Right renal cortex interstitium (tissue), 3 donors: ENCODE results near the gene CIART. TPM values are rescaled to one million over a fixed set of nuclear protein-coding genes. Genes with fewer than 3 reads are reported as not detected.
"Not testable (repeated sequence)": the region's sequence is repeated elsewhere in the genome, so short reads cannot be mapped to it uniquely, and the experiment has no call there.

Source experiments
- DNase-seq, 3 donors: peaks; one replicate each; pipeline ENCODE4 v3.0.0-alpha.2; 2013; ENCODE audit warnings: low read depth in 3 of 3, low spot score in 2 of 3
- polyA plus RNA-seq, 3 donors: library from polyadenylated mRNA; unstranded; fragments of 120-200 nt; gene quantifications; one replicate each; pipeline ENCODE4 v1.2.1, GENCODE V29; 2013; ENCODE audit not compliant: insufficient read length in 3 of 3

Gene CIART
- polyA plus RNA-seq, 3 donors: 7.1 to 8.3 (median 7.6) TPM

- DNase-seq: no peak
These were observed 20.0 kb downstream of the CIART start for GRCh38 chr1:150302338-150302737.

DNA sequence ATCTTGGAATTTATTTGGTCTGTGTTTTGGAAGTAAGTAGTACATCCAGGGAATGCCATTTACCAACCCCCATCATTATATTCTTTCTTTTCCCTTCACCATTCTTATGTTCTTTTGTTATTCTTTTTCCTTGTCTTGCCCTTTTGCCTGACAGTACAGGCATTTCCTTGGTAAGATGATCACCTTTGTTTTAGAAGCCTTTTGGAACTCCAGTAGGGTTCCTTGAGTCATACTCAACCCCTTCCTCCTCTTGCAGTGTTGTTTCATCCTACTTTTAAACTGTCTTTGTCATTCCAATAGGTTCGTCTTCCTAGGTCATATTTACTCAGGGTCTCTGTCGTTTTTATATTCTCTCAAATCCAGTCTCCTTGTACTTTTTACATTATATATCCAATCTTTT lies 20.5 kb downstream of the CIART start:
- no peak for DNase-seq

- not testable (repeated sequence) for DNase-seq
These were observed 26.2 kb downstream of the CIART start for GRCh38 chr1:150308585-150308984.

DNA sequence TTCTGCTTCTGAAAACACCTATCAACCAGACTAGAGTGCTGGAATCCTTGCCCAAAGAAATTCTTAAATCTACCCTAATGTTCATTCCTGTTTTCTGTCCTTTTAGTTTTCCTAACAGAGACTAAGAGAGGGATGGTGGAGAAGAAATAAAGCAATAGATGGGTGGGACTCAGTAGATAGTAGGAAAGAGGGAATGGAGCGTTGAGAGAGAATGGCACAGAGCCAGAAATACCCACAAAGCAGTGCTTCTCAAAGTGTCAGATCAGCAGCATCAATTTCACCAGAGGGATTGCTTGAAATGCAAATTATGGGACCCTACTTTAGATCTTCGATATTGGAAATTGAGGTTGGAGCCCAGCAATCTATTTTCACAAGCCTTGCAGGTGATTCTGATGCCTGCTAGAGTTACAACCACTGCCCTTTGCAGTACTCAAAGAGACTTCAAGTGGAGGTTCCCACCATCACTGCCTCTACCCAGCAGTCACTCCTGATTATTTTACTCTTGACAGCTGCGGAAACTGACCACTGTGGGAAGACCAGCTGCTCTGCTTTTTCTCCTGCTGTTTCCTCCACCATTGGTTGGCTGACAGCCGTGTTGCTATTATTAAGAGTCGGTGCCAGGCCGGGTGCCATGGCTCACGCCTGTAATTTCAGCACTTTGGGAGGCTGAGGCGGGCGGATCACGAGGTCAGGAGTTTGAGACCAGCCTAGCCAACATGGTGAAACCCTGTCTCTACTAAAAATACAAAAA lies 27.6 kb downstream of the CIART start:
- no peak for DNase-seq

DNA sequence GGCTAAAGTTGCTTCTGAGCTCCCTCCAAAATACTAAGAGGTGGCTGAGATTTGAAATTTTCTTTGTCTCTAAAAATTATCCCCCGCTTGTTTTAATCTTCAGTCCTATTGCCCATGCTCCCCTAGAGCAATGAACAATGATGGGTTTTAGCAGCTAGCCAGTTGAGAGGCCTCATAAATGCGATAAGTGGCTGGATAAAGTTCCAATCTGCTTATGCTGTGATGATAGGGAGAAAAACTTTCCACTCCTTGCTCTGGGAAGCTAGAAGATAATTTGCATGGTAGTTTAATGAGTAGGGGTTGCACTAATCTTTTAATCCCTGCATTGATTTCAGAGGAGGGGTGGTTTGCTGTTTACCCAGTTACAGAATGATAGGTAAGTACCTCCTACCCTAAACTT lies 29.4 kb downstream of the CIART start:
- no peak for DNase-seq

DNA sequence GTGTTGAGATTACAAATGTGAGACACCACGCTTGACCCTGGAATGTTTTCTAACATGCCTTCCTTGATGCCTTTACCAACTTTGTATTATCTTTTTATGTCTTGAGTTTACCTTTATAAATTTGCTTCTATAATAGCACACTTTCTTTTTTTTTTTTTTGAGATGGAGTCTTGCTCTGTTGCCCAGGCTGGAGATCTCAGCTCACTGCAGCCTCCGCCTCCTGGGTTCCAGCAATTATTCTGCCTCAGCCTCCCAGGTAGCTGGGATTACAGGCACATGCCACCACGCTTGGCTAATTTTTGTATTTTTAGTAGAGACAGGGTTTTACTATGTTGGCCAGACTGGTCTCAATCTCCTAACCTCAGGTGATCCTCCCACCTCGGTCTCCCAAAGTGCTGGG lies 32.3 kb downstream of the CIART start:
- DNase-seq: not testable (repeated sequence)

GRCh38 chr1:150320667-150320978 lies 38.3 kb downstream of the CIART start:
- DNase-seq: no peak

DNA sequence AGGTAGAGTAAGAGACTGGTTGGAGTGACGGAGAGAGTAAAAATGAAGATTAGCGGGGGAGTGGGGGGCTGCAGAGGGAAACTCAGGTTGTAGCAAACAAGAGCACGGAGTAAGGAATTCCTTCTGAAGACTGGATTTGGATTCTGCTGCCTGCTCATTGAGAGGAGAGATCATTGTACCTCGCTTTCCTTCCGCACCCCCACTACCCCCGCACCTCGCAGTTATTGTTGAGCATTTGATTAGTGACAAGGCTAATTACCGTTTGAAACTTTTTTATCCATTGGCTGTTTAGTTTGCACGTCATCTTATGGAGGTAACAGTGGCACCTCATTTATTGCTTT lies 39.4 kb downstream of the CIART start:
- no peak for DNase-seq

DNA sequence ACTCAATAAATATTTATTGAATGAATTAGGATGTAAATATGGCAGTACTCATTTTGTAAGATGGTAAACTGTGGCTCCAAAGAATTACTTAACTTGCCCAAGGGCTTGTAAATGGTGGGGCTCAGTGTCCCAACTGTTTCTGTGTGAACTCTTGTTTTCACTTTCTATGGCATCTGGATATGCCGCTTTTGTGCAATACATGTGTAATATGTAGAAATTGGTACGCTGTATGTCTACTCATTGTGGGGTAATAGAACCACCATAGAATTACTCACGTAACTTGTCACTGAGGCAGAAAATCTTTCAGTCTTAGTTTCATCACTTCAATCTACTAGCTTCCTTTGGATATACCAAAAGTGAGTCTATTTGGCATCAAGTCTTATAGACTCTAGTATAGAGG lies 40.0 kb downstream of the CIART start:
- DNase-seq: no peak

DNA sequence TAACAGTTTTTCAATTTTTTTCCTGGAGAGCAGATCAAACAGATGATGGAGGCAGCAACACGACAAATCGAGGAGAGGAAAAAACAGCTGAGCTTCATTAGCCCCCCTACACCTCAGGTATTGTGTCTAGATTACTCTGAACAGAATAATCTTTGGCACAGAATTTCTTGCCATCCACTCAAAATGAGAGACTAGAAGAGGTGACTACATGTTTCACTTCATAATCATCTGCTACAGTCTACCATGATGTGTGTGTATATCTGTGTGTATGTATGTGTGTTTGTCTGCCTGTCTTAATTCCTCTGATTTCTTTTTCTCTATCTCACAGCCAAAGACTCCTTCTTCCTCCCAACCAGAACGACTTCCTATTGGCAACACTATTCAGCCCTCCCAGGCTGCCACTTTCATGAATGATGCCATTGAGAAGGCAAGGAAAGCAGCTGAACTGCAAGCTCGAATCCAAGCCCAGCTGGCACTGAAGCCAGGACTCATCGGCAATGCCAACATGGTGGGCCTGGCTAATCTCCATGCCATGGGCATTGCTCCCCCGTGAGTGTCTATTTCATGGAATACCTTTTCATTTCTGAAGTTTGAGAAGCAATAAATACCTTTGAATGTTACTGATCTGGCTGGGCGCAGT lies 50.4 kb downstream of the CIART start:
- no peak for DNase-seq

Other genes with a start within 250 kb of the CIART start
- 10 to 100 TPM; 69.0 to 79.6 (median 76.1) TPM for gene VPS45, start 214.8 kb upstream of the CIART start, polyA plus RNA-seq
- 10 to 100 TPM; 45.6 to 47.6 (median 47.4) TPM for gene PLEKHO1, start 132.6 kb upstream of the CIART start, polyA plus RNA-seq
- 100 to 1,000 TPM; 113 to 154 (median 134) TPM for gene ANP32E, start 46.4 kb upstream of the CIART start, polyA plus RNA-seq
- gene CA14, start 24.8 kb upstream of the CIART start, polyA plus RNA-seq: 10 to 100 TPM in 1 of 3 donors, 1 to 10 TPM in 2; 6.8 to 10.5 (median 9.0) TPM
- gene APH1A, start 13.5 kb upstream of the CIART start, polyA plus RNA-seq: 100 to 1,000 TPM; 193 to 204 (median 203) TPM
- gene C1orf54, start 9.8 kb upstream of the CIART start, polyA plus RNA-seq: 10 to 100 TPM; 53.9 to 64.4 (median 61.7) TPM
- gene MRPS21, start 11.3 kb downstream of the CIART start, polyA plus RNA-seq: 10 to 100 TPM; 83.6 to 91.3 (median 86.7) TPM
- gene PRPF3, start 39.0 kb downstream of the CIART start, polyA plus RNA-seq: 10 to 100 TPM; 59.9 to 64.2 (median 63.7) TPM
- 10 to 100 TPM; 46.9 to 55.5 (median 50.2) TPM for gene RPRD2, start 81.6 kb downstream of the CIART start, polyA plus RNA-seq
- 10 to 100 TPM; 19.7 to 25.4 (median 23.1) TPM for gene TARS2, start 204.9 kb downstream of the CIART start, polyA plus RNA-seq
- 10 to 100 TPM; 10.9 to 15.7 (median 11.9) TPM for gene ECM1, start 225.6 kb downstream of the CIART start, polyA plus RNA-seq
- under 1 TPM in 2 of 3 donors, not detected in 1; 0.40 to 0.44 TPM for gene FALEC, start 233.2 kb downstream of the CIART start, polyA plus RNA-seq